ENCODE measurements around the gene JMJD8.

Gene JMJD8

GRCh38 chr16:722835-723633, 38.9 kb upstream of the JMJD8 start:
- DNase-seq, result no peak

GRCh38 chr16:721765-722540, 37.8 kb upstream of the JMJD8 start:
- DNase-seq, result no peak

DNA sequence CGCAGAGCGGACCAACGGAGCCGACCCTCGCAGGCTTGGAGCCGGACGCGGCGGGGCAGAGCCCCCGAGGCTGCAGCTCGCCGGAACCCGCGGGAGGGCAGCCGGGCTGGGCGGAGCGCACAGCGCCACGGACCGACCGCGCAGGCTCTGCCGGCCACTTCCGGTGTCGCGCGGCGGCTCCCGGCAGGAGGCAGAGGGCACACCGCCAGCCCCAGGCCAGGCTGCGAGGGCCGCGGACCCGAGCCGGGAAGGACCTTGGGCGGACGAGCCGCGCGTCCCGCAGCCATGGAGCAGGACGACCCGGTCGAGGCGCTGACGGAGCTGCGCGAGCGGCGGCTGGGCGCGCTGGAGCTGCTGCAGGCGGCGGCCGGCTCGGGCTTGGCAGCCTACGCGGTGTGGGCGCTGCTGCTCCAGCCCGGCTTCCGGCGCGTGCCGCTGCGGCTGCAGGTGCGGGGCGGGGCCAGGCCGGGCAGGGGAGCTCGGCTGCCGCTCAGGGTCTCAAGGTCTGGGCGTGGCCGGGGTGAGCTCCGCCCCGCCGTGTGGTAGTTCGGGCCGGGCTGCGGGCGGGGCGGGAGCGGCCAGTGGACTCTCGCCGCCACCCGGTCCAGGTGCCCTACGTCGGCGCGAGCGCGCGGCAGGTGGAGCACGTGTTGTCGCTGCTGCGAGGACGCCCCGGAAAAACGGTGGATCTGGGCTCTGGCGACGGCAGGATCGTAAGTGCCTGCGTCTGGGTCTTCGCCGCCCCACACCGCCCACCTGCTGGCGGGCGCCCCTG, 37.0 kb upstream of the JMJD8 start, which contains the start of gene ANTKMT:
TSS of gene ANTKMT (plus strand) at position 157 of the 775 bp plus-strand sequence. CDS start at position 286, 129 bp downstream.
- peak; percentile 57 to 79 for DNase-seq

DNA sequence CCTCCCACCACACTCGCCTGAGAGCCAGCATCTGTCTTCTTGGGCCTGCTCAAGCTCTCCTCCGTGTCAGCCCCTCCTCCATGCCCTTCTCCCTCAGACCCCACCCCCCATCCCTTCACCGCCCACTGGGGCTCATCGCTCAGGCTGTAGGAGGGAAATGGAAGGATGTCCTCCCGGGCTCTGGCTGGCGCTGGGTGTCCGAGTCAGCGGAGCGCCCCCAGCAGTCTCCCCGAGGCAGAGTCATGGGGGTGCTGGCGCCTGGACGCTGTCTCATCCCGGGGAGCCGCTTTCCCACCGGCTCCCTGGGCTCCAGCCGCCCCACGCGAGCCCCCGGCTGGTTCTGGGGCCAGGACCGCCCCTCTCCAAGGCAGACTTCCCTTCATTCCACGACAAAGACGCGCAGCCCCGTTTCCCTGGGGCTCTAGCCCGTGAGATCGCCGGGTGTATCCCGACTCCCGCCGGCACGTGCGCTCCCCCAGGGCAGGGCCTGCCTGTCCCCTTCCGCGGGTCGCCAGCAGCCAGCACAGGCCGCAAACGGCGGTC, 36.4 kb upstream of the JMJD8 start:
- peak in 1 of 2 donors; percentile 53 for DNase-seq

DNA sequence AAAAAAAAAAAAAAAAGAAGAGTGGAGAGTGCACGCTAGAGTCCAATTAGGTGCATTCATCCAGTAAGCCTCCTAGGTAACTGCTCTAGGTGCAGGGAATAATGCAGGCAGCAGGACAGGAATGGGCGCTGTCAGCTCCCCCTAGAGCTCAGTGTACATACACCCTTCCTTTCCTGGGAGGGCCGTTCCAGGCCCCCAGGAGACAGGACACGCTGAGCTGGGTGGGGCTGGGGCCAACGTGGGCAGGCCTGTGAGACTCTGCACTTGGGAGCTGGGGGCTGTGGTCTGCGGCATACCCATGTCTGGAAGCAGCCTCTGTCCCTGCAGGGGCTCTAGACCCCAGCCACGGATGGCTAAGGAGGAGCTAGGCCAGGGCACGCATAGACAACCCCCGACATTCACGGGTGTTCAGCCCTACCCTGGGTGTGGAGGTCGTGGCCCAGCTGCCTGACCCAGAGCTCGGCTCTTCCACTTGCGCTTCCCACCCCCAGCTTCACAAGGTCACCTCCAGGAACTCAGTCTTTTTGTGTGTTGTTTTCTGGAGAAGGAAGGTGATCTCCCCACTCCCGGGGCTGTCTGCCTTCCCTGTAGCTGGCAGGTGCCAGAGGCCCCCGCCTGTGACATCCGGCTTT, 35.8 kb upstream of the JMJD8 start:
- no peak for DNase-seq

GRCh38 chr16:718922-719321, 34.8 kb upstream of the JMJD8 start:
- no peak for DNase-seq

GRCh38 chr16:718389-718788, 34.3 kb upstream of the JMJD8 start:
- no peak for DNase-seq

- DNase-seq, result no peak
Observed at GRCh38 chr16:717450-718245, 33.5 kb upstream of the JMJD8 start.

DNA sequence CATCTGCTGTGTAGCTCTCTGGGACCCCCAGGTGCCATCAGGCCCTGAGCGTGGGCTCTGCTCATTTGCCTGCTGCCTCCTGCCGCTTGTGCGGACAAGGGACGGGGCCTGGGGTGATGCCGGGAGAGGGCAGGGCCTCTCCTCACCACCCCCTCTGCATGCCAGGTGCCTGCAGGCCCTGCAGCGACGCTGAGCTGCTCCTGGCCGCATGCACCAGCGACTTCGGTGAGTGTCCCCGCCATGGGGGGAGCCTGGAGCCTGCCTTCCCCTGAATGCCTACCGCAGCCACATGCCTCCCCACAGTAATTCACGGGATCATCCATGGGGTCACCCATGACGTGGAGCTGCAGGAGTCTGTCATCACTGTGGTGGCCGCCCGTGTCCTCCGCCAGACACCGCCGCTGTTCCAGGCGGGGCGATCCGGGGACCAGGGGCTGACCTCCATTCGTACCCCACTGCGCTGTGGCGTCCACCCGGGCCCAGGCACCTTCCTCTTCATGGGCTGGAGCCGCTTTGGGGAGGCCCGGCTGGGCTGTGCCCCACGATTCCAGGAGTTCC, 32.7 kb upstream of the JMJD8 start:
- DNase-seq, result no peak

GRCh38 chr16:716200-716568, 32.0 kb upstream of the JMJD8 start:
- no peak for DNase-seq

GRCh38 chr16:715477-716199, 31.5 kb upstream of the JMJD8 start:
- no peak for DNase-seq

DNA sequence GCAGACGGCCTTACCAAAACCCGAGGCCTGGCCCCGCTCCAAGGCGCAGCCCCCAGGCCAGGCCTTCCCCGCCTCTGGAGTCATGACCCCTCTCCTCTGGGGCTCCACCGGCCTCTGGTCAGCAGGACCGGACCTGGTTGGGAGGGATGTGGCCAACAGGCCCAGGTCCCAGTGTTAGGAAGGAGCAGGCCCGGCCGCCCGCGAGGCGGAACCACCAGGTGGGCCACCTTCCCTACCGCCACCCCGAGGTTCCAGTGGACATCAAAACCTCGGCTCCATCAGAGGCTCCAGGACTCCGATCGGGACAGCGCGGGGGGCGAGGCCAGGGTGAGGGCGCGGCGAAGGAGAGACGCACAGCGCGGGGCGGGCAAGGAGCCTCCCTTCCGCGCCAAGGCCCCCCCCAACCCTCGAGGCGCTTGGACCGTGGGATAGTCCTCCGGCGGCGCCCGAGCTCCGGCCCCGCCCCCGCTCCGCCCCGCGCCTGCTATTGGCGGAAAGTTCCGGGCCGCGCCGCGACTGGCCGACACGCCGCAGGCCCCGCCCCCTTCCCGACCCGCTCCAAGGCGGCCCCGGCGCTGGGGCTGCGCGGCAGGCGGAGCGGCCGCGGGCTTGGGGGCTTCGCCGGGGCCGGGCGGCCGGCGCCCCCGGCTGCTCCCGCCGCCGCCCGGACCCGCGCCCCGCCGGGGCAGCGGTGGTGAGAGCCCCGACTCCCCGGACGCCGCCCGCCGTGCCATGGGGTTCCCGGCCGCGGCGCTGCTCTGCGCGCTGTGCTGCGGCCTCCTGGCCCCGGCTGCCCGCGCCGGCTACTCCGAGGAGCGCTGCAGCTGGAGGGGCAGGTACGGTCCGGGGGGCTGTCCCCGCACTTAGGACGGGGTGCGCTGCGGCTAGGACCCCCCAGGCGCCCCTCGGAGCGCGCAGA, 30.7 kb upstream of the JMJD8 start, which contains the start of gene METRN:
TSS of gene METRN (plus strand) at position 561 of the 919 bp plus-strand sequence. CDS start at position 733, 172 bp downstream.
- DNase-seq, result peak; percentile 76 to 88

GRCh38 chr16:714079-714478, 29.9 kb upstream of the JMJD8 start:
- no peak for DNase-seq

DNA sequence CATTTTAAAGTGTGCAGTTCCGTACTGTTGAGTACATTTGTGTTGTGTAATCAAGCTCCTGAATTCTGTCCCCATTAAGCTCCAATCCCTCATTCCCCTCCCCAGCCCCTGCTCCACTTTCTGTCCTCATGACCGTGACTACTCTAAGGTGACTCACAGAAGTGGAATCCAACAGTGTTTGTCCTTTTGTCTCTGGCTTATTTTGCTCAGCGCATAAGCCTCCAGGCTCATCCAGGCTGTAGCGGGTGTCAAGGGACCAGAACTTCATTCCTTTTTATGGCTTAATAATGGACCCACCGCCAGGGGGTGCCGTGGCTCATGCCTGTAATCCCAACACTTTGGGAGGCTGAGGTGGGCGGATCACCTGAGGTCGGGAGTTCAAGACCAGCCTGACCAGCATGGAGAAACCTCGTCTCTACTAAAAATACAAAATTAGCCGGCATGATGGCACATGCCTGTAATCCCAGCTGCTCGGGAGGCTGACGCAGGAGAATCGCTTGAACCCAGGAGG, 28.7 kb upstream of the JMJD8 start:
- DNase-seq, result peak; percentile 55 to 70

DNA sequence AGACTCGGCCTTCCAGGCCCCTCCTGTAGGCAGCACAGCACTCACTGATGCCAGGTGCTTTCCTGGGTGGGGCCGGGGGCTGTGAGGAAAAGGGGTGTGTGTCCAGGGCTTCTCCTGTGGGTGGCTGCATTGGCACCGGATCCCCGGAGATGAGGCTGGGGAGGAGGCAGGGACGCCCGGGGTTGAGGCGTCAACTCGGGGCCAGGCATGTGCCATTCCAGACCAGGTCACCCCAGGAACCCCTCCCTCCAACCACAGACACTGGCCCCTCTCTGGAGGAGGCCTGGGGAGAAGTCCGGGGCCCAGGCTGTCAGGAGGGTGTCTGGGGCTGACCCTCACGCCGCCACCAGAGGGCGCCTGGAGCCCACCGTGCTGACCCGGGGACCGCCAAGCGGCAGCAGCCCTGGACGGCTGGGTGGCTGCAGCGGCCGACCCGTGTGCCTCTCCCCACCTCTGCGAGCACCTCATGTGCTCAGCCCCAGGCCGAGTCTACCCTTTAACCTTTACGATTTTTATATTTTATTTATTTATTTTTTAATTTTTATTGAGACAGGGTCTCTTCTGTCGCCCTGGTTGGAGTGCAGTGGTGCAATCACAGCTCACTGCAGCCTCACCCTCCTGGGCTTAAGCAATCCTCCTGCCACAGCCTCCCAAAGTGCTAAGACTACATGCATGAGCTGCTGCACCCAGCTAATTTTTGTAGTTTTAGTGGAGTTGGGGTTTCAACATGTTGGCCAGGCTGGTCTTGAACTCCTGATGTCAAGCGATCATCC, 27.6 kb upstream of the JMJD8 start:
- peak; percentile 65 to 73 for DNase-seq

DNA sequence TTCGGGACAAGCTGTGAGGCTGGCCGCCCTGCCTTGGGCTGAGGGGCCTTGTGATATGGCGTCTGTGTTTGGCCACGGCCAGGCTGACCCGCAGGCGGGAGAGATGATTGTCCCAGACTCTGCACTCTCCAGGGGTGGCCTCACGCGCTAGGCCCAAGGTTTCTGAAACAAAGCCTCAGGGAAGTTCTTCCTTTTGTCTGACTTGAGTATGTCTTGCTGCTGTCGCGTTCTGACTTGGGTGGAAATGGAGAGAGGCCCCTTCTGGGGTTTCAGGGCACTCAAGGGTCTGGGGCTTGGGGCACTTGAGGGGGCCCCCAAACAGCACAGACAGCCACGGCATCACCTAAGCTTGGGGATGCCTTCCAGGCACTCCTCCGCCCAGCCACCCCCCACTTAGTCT, 26.9 kb upstream of the JMJD8 start:
- no peak for DNase-seq

DNA sequence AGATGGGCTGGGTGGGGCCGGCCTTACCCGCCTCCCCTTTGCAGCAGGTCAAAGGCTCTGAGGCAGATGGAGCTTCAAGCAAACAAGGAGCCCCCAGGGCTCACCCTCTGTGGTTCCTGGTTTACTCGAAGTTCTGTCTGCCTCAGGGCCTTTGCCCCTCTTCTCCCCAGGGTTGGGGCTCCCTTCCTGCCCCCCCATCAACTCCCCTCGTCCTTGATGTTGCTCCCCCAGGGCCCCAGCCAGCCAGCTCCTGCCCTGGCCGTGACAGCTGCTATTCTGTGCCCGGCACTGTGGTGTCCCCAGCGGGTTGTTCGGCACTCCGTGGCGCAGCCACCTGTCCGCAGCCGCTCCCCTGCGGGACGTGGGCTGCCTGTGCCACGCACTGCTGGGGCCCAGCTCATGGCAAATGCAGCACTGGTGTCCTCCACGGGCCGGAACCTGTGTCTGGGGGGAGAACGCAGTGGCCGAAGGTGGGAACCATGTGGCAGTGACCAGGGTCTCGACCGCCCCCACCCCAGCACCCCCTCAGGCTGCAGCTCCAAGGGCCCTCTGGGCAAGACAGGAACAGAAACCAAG, 26.5 kb upstream of the JMJD8 start:
- DNase-seq, result no peak
